Measurements from ENCODE around the gene MLXIP.

The MLXIP gene

GRCh38 chr12:122128481-122128880 lies 49.9 kb downstream of the MLXIP start:
- DNase-seq = no peak

GRCh38 chr12:122129131-122129530 lies 50.6 kb downstream of the MLXIP start:
- DNase-seq = no peak

GRCh38 chr12:122130150-122130549 lies 51.6 kb downstream of the MLXIP start:
- no peak for DNase-seq

GRCh38 chr12:122133192-122133950 lies 54.8 kb downstream of the MLXIP start:
- no peak for DNase-seq

DNA sequence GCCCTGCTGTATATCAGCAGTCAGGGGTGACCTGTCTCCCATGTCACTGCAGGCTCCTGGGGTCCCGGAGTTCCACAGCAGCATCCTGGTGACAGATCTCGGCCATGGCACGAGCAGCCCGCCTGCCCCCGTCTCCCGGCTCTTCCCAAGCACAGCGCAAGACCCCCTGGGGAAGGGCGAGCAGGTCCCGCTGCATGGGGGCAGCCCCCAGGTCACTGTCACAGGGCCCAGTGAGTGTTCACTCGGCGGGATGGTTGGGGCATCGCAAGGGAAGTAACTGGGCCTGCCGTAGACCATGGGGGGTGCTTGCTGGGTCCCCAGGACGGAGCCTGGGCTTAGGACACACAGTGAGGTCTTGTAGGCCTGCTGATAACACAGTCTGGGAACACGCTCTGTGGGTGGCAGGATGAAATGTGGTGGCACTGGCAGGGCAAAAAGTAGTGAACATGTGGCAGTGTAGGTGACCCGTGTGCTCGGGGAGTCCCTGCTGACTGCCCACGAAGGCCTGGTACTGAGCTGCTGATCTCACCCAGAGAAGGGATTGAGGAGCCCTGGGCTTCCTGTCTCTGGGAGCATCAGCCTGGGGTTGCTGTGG lies 57.0 kb downstream of the MLXIP start:
- DNase-seq = no peak

DNA sequence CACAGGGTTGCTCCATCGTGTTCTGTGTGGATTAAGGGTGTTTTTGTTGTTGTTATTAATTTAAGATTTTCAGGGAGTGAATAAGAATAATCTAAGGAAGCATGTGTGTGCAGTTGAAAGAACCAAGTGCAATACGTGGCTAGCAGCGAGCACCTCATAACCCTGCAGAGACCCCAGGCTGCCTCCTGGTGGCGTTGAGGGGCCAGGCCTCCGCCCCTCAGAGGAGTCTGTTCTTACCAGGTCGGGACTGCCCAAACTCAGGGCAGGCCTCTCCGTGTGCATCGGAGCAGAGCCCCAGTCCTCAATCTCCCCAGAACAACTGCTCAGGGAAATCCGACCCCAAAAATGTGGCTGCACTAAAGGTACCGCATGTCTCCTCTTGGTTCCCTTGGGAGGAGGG lies 58.7 kb downstream of the MLXIP start:
- DNase-seq = no peak

DNA sequence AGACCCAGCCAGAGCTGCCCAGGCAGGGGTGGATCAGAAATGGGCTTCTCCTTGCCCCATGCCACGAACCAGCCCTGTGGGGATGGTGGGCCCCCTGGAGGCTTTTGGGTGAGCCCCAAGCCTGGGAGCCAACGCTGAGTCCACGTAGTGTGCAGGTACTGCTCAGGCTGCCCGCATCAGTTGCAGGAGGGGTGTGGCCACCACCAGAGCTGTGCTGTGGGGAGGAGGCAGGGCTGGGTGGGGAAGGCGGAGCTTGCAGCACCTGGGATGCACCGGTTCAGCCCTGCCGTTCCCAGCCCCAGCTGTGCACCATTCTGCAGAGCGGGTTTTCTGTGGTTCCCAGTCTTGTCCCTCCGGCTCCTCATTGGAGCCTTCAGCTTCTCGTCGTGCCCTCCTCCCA lies 59.1 kb downstream of the MLXIP start:
- DNase-seq = no peak

DNA sequence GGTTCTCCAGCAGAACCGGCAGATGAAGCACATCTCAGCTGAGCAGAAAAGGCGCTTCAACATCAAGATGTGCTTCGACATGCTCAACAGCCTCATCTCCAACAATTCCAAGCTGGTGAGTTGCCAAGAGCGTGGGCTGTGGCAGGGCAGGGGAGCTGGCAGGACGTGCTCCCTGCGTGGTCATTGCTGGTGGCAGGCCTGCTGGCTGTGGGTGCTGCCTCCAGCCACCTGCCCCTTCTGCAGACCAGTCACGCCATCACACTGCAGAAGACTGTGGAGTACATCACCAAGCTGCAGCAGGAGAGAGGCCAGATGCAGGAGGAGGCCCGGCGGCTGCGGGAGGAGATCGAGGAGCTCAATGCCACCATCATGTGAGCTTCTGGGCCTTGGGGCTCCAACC lies 59.6 kb downstream of the MLXIP start:
- DNase-seq = no peak

- DNase-seq = no peak
These were observed 60.1 kb downstream of the MLXIP start for GRCh38 chr12:122138616-122139015.

DNA sequence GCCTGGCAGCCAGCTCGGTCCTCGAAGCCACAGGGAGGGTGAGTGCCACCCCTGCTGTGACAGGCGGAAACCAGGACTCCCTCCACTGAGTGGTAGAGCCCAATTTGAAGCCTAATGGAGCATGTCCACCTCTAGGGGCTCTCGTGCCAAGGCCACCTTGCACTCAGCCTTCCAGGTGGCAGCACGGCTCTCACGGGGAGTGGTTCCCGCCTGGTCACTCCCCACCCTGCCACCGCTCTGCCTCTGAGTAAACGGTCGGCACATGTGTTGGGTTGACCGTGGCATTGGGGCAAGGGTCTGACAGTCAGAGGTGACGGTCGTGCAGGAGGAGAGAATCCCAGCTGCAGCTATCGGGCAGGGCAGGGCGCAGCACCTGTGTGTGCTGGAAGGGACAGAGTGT lies 60.7 kb downstream of the MLXIP start:
- no peak for DNase-seq

- no peak for DNase-seq
These were observed 61.4 kb downstream of the MLXIP start for GRCh38 chr12:122139941-122140340.

DNA sequence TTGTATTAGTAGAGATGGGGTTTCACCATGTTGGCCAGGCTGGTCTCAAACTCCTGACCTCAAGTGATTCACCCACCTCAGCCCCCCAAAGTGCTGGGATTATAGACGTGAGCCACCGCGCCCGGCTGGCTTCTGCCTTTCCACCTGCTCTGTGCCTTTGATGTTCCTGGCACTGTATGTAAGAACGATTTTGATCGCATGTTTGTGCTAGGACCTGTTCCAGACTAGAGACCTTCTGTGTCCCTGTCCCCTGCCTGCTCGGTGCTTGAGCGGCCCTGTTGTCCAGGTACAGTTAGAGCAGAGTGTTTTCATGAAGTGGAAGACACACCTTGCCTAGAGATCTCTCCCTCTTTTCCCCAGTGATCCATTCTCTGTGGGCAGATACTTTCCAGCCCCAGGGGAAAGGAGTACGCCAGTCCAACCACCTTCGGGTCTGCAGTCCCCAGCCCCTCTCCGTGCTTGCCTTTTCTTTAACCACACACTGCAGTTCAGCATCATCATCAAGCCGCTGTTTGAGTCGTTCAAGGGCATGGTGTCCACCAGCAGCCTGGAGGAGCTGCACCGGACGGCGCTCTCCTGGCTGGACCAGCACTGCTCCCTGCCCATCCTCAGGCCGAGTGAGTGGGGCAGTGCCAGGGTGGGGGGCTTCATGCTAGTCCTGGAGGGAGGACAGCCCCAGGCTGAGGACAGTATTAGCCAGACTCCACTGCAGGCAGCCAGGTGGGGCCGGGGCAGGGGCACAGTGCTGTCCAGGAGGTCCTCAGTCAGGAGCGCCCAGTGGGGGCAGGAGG lies 62.1 kb downstream of the MLXIP start:
- no peak for DNase-seq

- no peak for DNase-seq
These were observed 63.6 kb downstream of the MLXIP start for GRCh38 chr12:122141911-122142725.

DNA sequence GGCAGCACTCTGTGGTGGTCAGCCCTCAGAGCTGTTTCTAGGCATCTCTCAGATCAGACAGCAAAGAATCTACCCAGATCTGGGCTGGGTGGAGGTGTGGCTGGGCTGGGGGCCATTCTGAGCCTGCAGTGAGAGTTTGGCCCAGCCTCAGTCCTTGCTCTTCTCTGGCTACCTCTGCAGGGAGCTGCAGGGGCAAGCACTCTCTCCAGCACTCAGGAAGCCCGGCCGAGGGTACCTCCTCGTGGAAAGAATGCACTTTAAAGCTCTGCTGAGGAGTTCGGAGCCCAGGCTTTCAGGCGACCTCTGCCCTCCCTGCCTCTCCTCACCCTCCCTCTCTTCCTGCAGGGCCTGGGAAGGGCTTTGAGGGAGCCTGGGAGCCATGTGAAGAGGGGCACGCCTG lies 64.3 kb downstream of the MLXIP start:
- no peak for DNase-seq

DNA sequence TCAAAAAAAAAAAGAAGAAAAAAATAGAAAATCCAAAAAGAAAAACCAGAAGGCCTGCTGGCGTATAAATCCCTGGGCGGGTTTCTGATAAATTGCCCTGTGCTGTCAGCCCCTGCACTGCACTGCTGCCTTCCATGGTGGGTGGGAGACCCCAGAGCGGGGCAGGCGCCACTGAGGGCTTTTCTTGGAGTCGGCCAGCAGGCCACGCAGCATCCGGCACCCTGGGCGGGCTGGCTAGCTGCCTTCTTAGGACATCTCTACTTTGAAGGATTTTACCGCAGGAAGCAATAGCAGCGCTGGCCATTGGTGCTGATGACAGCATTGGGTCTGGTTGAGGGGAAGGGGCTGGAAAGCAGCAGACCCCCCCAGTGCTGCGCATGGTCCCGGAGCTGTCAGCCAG lies 66.3 kb downstream of the MLXIP start:
- no peak for DNase-seq

GRCh38 chr12:122145505-122146330 lies 67.2 kb downstream of the MLXIP start:
- no peak for DNase-seq

- no peak for DNase-seq
These were observed 69.1 kb downstream of the MLXIP start for GRCh38 chr12:122147514-122148290.

DNA sequence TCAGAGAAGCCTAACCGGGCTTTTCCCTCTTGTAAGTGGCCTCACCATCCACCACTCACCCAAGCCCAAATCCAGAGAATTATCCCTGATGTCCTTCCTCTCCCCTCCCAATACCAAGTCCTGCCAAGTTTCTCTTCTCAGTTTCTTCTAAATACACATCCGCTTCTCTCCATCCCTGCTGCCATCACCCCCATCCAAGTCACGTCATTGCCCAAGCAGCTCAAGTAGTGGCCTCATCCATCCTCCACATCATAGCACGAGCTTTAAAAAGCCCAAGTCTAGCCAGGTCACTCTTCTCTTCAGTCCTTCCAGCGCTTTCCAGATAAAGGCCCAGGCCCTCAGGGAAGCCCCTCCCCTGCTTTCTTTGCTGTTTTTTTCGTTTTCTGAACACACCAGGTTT lies 70.1 kb downstream of the MLXIP start:
- DNase-seq = no peak

- DNase-seq = no peak
These were observed 71.6 kb downstream of the MLXIP start for GRCh38 chr12:122150127-122150681.

DNA sequence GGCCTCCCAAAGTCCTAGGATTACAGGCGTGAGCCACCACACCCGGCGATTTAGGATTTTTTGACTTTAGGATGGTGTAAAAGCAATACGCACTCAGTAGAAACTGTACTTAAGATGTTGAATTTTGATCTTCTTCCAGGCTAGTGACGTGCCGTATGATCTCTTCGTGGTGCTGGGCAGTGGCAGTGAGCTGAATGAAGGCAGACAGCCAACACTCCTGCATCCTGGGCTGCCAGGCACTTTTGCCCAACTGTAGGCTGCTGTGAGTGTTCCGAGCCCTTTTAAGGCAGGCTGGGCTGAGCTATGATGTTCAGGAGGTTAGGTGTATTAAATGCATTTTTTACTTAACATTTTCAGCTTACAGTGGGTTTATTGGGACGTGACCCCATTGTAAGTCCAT lies 74.2 kb downstream of the MLXIP start:
- no peak for DNase-seq

DNA sequence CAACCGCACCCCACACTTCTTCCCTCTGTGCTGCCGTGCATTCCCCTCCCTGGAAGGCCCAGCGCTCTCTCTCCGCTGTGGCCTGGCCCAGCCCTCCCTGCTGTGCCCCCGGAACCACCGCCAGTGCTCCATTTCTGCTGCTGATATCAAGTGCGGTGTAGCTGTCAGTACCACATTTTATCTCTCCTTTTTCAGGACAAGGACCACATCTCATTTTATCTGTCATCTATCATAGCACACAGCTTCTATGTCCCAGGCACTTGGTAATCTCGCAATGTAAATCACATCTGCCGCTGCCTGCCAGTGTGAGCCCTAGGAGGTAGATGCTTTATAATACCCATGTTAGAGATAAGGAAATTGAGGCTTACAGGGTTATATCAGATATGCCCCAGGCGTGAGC lies 77.1 kb downstream of the MLXIP start:
- DNase-seq = no peak

Data from CD4-positive, alpha-beta T cell treated with Interferon gamma for 1 hour (primary cell).